Neural cell (in vitro differentiated cells): ENCODE data around the gene HK1.

Experiments used
- CTCF ChIP-seq: fragments of 450-650 bp; IDR thresholded peaks from 2 replicates; pipeline ENCODE4 v1.5.1; 2014; ENCODE audit warnings: antibody characterized with exemption, mild to moderate bottlenecking, moderate library complexity; ENCODE audit not compliant: poor library complexity, severe bottlenecking
- EZH2 ChIP-seq: fragments of 200-600, 300-800 bp; shearing (Covaris generic), sonication (generic); IDR thresholded peaks from 2 replicates; pipeline ENCODE4 v1.6.1; 2014; ENCODE audit warnings: antibody characterized with exemption, low read length, borderline replicate concordance, mild to moderate bottlenecking; ENCODE audit not compliant: insufficient read depth, poor library complexity, severe bottlenecking
- POLR2AphosphoS5 ChIP-seq: IDR thresholded peaks from 2 replicates; pipeline ENCODE4 v1.6.1; 2012
- RAD21 ChIP-seq: fragments of 450-650 bp; conservative IDR thresholded peaks from 2 replicates; pipeline ENCODE4 v1.6.1; 2014; ENCODE audit warnings: antibody characterized with exemption, mild to moderate bottlenecking, moderate library complexity
- REST ChIP-seq: IDR thresholded peaks from 2 replicates; pipeline ENCODE4 v1.6.1; 2012; ENCODE audit warnings: borderline replicate concordance
- TAF1 ChIP-seq: IDR thresholded peaks from 2 replicates; pipeline ENCODE4 v1.6.1; 2012; ENCODE audit warnings: low read depth

- no peak for TF ChIP-seq CTCF
- TF ChIP-seq RAD21, result no peak
- no peak for TF ChIP-seq POLR2AphosphoS5
- TF ChIP-seq REST, result no peak
- no peak for TF ChIP-seq TAF1
- TF ChIP-seq EZH2, result no peak
These were observed 46.0 kb upstream of the HK1 start for GRCh38 chr10:69232252-69232651.
